Activated CD8-positive, alpha-beta T cell treated with anti-CD3 and anti-CD28 coated beads, Interleukin-2, amount 10 ng/mL, durations not matched to agents 7 days and 5 days (primary cell): Measurements from ENCODE around the gene DICER1. TPM values are rescaled to one million over a fixed set of nuclear protein-coding genes. Genes with fewer than 3 reads are reported as not detected.

ENCODE experiments used
- ATAC-seq: fragments of 150-1000 bp; cut with Tn5 transposase; one replicate; pipeline ENCODE4 v1.10.0; 2021; ENCODE audit warnings: moderate library complexity
- CTCF ChIA-PET: fragments of 350-600 bp; sonication (Branson Sonifier 250); formaldehyde crosslinking; loops from one replicate; lab custom pipeline; 2021; ENCODE audit warnings: antibody characterized with exemption; lab: Charles Lee
- POLR2A ChIA-PET: fragments of 350-600 bp; sonication (Branson Sonifier 250); formaldehyde crosslinking; loops from one replicate; lab custom pipeline; 2021; ENCODE audit warnings: antibody characterized with exemption; lab: Charles Lee
- DNase-seq: peaks from one replicate; pipeline ENCODE4 v3.0.0-alpha.2; 2020
- H3K27ac Mint-ChIP-seq: one replicate; pipeline ENCODE4 v1.8.0; 2021; ENCODE audit warnings: mild to moderate bottlenecking, mixed read lengths
- H3K27me3 Mint-ChIP-seq: one replicate; pipeline ENCODE4 v1.8.0; 2021; ENCODE audit warnings: low read depth, mixed read lengths
- H3K36me3 Mint-ChIP-seq: one replicate; pipeline ENCODE4 v1.8.0; 2021; ENCODE audit warnings: low read depth, mixed read lengths
- H3K4me1 Mint-ChIP-seq: one replicate; pipeline ENCODE4 v1.8.0; 2021; ENCODE audit warnings: low read depth, mixed read lengths
- H3K4me3 Mint-ChIP-seq: one replicate; pipeline ENCODE4 v1.8.0; 2021; ENCODE audit warnings: mild to moderate bottlenecking, mixed read lengths
- H3K9me3 Mint-ChIP-seq: one replicate; pipeline ENCODE4 v1.8.0; 2022; ENCODE audit warnings: mixed read lengths; ENCODE audit not compliant: insufficient read depth
- total RNA-seq, 2 experiments: library from RNA; stranded (reverse); gene quantifications; one replicate each; pipeline ENCODE4 v1.2.3, GENCODE V29; 2021

DICER1 gene
- total RNA-seq, 2 experiments from 2014 or later = 57.5 to 59.7 TPM

- Mint-ChIP-seq H3K36me3 (no peaks in the 10 kb centered on the region), H3K9me3 (no peaks in the 10 kb centered on the region), H3K4me3 (no peak overlapping the region), H3K27ac (no peak overlapping the region), H3K4me1 (peaks cover 20% of the 10 kb centered on the region), H3K27me3 (no peaks in the 10 kb centered on the region)
- CTCF ChIA-PET = no interaction called here
- ATAC-seq (no peak), DNase-seq (no peak)
- POLR2A ChIA-PET = no interaction called here
Observed at GRCh38 chr14:95062946-95063345, 94.4 kb downstream of the DICER1 start.

- H3K9me3 Mint-ChIP-seq = no peaks in the 10 kb centered on the region
- H3K27me3 Mint-ChIP-seq = no peaks in the 10 kb centered on the region
- H3K27ac Mint-ChIP-seq = no peak overlapping the region
- no peak for DNase-seq
- ChIA-PET POLR2A (no interaction called here), CTCF (no interaction called here)
- H3K4me1 Mint-ChIP-seq = peaks cover 23% of the 10 kb centered on the region
- no peak for ATAC-seq
- no peaks in the 10 kb centered on the region for H3K36me3 Mint-ChIP-seq
- H3K4me3 Mint-ChIP-seq = no peak overlapping the region
Observed at GRCh38 chr14:95062220-95062619, 95.1 kb downstream of the DICER1 start.

- ChIA-PET CTCF (no interaction called here), POLR2A (no interaction called here)
- DNase-seq (no peak), ATAC-seq (no peak)
- H3K4me3 Mint-ChIP-seq = no peak overlapping the region
- H3K9me3 Mint-ChIP-seq = no peaks in the 10 kb centered on the region
- H3K36me3 Mint-ChIP-seq = no peaks in the 10 kb centered on the region
- H3K4me1 Mint-ChIP-seq = peaks cover 23% of the 10 kb centered on the region
- H3K27ac Mint-ChIP-seq = no peak overlapping the region
- H3K27me3 Mint-ChIP-seq = no peaks in the 10 kb centered on the region
Observed at GRCh38 chr14:95061317-95062093, 95.8 kb downstream of the DICER1 start.

GRCh38 chr14:95059126-95059525, 98.2 kb downstream of the DICER1 start:
- no peaks in the 10 kb centered on the region for H3K9me3 Mint-ChIP-seq
- peak overlapping the region; percentile 84 for H3K27ac Mint-ChIP-seq
- ChIA-PET CTCF (no interaction called here), POLR2A (no interaction called here)
- peak; percentile 86 for ATAC-seq
- H3K27me3 Mint-ChIP-seq = no peaks in the 10 kb centered on the region
- peak overlapping the region; percentile 46 for H3K4me3 Mint-ChIP-seq
- no peaks in the 10 kb centered on the region for H3K36me3 Mint-ChIP-seq
- peaks cover 23% of the 10 kb centered on the region for H3K4me1 Mint-ChIP-seq
- DNase-seq = peak; percentile 45

GRCh38 chr14:95058491-95058890, 98.8 kb downstream of the DICER1 start:
- Mint-ChIP-seq H3K27ac (peak overlapping the region; percentile 84), H3K4me1 (peaks cover 23% of the 10 kb centered on the region), H3K27me3 (no peaks in the 10 kb centered on the region), H3K9me3 (no peaks in the 10 kb centered on the region), H3K4me3 (peak overlapping the region; percentile 46), H3K36me3 (no peaks in the 10 kb centered on the region)
- CTCF ChIA-PET = no interaction called here
- ATAC-seq = no peak
- no peak for DNase-seq
- POLR2A ChIA-PET = no interaction called here

GRCh38 chr14:95057851-95058250, 99.5 kb downstream of the DICER1 start:
- peak overlapping the region; percentile 84 for H3K27ac Mint-ChIP-seq
- H3K4me1 Mint-ChIP-seq = peaks cover 23% of the 10 kb centered on the region
- H3K36me3 Mint-ChIP-seq = no peaks in the 10 kb centered on the region

GRCh38 chr14:95057147-95057546, 100.2 kb downstream of the DICER1 start:
- Mint-ChIP-seq H3K4me3 (no peak overlapping the region), H3K27me3 (no peaks in the 10 kb centered on the region), H3K27ac (no peak overlapping the region), H3K4me1 (peaks cover 23% of the 10 kb centered on the region), H3K9me3 (no peaks in the 10 kb centered on the region), H3K36me3 (no peaks in the 10 kb centered on the region)
- ChIA-PET CTCF (no interaction called here), POLR2A (no interaction called here)
- no peak for DNase-seq
- ATAC-seq = no peak

More at GRCh38 chr14:95057851-95058250, 99.5 kb downstream of the DICER1 start:
- DNase-seq (no peak), ATAC-seq (no peak)
- H3K9me3 Mint-ChIP-seq = no peaks in the 10 kb centered on the region
- H3K4me3 Mint-ChIP-seq = no peak overlapping the region
- ChIA-PET CTCF (no interaction called here), POLR2A (no interaction called here)
- no peaks in the 10 kb centered on the region for H3K27me3 Mint-ChIP-seq

- no peak overlapping the region for H3K27ac Mint-ChIP-seq
- no peaks in the 10 kb centered on the region for H3K9me3 Mint-ChIP-seq
- no peaks in the 10 kb centered on the region for H3K36me3 Mint-ChIP-seq
- no peak overlapping the region for H3K4me3 Mint-ChIP-seq
- ATAC-seq (no peak), DNase-seq (no peak)
- POLR2A ChIA-PET = no interaction called here
- CTCF ChIA-PET = no interaction called here
- H3K27me3 Mint-ChIP-seq = no peaks in the 10 kb centered on the region
- H3K4me1 Mint-ChIP-seq = peaks cover 23% of the 10 kb centered on the region
Observed at GRCh38 chr14:95056476-95056875, 100.9 kb downstream of the DICER1 start.

GRCh38 chr14:95055318-95055717, 102.0 kb downstream of the DICER1 start:
- H3K4me3 Mint-ChIP-seq = no peak overlapping the region
- ATAC-seq (no peak), DNase-seq (no peak)
- no peaks in the 10 kb centered on the region for H3K27me3 Mint-ChIP-seq
- peaks cover 21% of the 10 kb centered on the region for H3K4me1 Mint-ChIP-seq
- no peaks in the 10 kb centered on the region for H3K9me3 Mint-ChIP-seq
- H3K36me3 Mint-ChIP-seq = no peaks in the 10 kb centered on the region
- ChIA-PET CTCF (no interaction called here), POLR2A (no interaction called here)
- H3K27ac Mint-ChIP-seq = no peak overlapping the region

GRCh38 chr14:95054346-95055280, 102.7 kb downstream of the DICER1 start:
- ATAC-seq = no peak
- Mint-ChIP-seq H3K4me1 (peaks cover 19% of the 10 kb centered on the region), H3K4me3 (no peak overlapping the region), H3K27me3 (peaks cover 5% of the 10 kb centered on the region), H3K36me3 (no peaks in the 10 kb centered on the region), H3K9me3 (no peaks in the 10 kb centered on the region), H3K27ac (no peak overlapping the region)
- no peak for DNase-seq
- ChIA-PET CTCF (no interaction called here), POLR2A (no interaction called here)

- H3K4me1 Mint-ChIP-seq = no peaks in the 10 kb centered on the region
- ATAC-seq = no peak
- no peaks in the 10 kb centered on the region for H3K36me3 Mint-ChIP-seq
- no peak overlapping the region for H3K27ac Mint-ChIP-seq
- no peak overlapping the region for H3K4me3 Mint-ChIP-seq
- ChIA-PET POLR2A (no interaction called here), CTCF (no interaction called here)
- no peak for DNase-seq
- H3K9me3 Mint-ChIP-seq = no peaks in the 10 kb centered on the region
- H3K27me3 Mint-ChIP-seq = peaks cover 10% of the 10 kb centered on the region
Observed at GRCh38 chr14:95052016-95052585, 105.2 kb downstream of the DICER1 start.

- no peaks in the 10 kb centered on the region for H3K9me3 Mint-ChIP-seq
- peaks cover 10% of the 10 kb centered on the region for H3K27me3 Mint-ChIP-seq
- H3K4me1 Mint-ChIP-seq = no peaks in the 10 kb centered on the region
- DNase-seq (no peak), ATAC-seq (no peak)
- H3K4me3 Mint-ChIP-seq = no peak overlapping the region
- ChIA-PET CTCF (no interaction called here), POLR2A (no interaction called here)
- H3K27ac Mint-ChIP-seq = no peak overlapping the region
- H3K36me3 Mint-ChIP-seq = no peaks in the 10 kb centered on the region
Observed at GRCh38 chr14:95049952-95050351, 107.4 kb downstream of the DICER1 start.
